Kidney epithelial cell (primary cell): ENCODE measurements around the gene KIFC1. TPM values are rescaled to one million over a fixed set of nuclear protein-coding genes. Genes with fewer than 3 reads are reported as not detected.
A peak's percentile ranks its signal among the peaks of the same experiment; 100 is the strongest.

Source experiments
- DNase-seq: peaks from one replicate; pipeline ENCODE4 v3.0.0-alpha.2; 2010; ENCODE audit warnings: low read depth
- H3K27me3 ChIP-seq: 2 replicates; pipeline ENCODE4 v1.6.0; 2011; ENCODE audit warnings: low read length; ENCODE audit not compliant: control insufficient read depth, insufficient read depth
- H3K36me3 ChIP-seq: 2 replicates; pipeline ENCODE4 v1.5.1; 2011; ENCODE audit warnings: low read length; ENCODE audit not compliant: control insufficient read depth, insufficient read depth
- H3K4me3 ChIP-seq: 2 replicates; pipeline ENCODE4 v1.5.1; 2011; ENCODE audit warnings: low read depth, mild to moderate bottlenecking, control low read depth, low read length
- total RNA-seq: library from RNA; depleted of rRNA; stranded (reverse); fragments of >200 nt; gene quantifications from 2 replicates; pipeline ENCODE4 v1.2.3, GENCODE V29; 2015
- TF ChIP-seq, protein P1 (sequence below): IDR thresholded peaks from 2 replicates; pipeline ENCODE4 v1.5.1; 2011; ENCODE audit warnings: mild to moderate bottlenecking, moderate library complexity, low read length, control low read depth, inconsistent platforms; ENCODE audit not compliant: insufficient read depth, poor library complexity, severe bottlenecking

KIFC1 gene
- total RNA-seq, 1 donor from 2014 or later: 8.4 TPM

DNA sequence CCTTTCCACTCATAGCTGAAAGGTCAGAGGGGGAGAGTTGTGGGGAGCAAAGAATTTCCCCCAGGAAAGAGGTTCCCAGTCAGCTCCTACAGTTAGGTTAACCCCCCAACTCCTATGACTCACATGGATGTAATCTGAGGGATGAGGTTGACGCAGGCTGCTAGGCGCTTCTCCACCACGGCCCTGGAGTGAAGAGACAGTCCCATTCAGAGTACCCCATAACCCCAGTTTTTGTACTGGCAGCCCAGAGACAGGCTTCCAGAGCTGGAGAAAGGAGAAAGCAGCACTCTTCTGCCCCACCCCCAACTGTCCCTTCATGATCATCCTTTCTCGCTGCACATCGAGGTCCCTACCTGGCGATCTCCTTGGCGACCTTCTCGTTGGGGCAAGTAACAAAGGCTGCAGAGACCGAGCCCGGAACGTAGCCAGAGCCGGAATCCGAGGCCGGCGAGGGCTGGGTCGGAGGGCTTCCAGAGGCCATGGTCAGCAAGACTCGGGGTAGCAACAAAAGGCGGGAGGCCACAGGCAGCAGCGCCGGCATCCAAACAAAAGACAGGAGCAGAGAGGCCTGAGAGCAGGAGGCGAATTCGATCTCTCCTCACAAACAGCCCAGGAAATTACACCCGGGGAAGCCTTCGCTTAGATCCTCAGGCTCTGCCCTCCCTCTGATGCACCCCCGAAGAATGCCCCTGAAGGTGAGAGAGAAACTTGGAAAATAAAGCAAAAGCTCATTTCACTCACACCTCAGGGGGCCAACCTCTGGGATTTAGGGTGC is 25.7 kb downstream of the KIFC1 start:
- Histone ChIP-seq H3K4me3 (peak overlapping the region; percentile 79), H3K36me3 (peaks cover 2% of the 10 kb centered on the region), H3K27me3 (no peaks in the 10 kb centered on the region)
- TF ChIP-seq, protein P1, sequence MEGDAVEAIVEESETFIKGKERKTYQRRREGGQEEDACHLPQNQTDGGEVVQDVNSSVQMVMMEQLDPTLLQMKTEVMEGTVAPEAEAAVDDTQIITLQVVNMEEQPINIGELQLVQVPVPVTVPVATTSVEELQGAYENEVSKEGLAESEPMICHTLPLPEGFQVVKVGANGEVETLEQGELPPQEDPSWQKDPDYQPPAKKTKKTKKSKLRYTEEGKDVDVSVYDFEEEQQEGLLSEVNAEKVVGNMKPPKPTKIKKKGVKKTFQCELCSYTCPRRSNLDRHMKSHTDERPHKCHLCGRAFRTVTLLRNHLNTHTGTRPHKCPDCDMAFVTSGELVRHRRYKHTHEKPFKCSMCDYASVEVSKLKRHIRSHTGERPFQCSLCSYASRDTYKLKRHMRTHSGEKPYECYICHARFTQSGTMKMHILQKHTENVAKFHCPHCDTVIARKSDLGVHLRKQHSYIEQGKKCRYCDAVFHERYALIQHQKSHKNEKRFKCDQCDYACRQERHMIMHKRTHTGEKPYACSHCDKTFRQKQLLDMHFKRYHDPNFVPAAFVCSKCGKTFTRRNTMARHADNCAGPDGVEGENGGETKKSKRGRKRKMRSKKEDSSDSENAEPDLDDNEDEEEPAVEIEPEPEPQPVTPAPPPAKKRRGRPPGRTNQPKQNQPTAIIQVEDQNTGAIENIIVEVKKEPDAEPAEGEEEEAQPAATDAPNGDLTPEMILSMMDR: no peak
- no peak for DNase-seq

DNA sequence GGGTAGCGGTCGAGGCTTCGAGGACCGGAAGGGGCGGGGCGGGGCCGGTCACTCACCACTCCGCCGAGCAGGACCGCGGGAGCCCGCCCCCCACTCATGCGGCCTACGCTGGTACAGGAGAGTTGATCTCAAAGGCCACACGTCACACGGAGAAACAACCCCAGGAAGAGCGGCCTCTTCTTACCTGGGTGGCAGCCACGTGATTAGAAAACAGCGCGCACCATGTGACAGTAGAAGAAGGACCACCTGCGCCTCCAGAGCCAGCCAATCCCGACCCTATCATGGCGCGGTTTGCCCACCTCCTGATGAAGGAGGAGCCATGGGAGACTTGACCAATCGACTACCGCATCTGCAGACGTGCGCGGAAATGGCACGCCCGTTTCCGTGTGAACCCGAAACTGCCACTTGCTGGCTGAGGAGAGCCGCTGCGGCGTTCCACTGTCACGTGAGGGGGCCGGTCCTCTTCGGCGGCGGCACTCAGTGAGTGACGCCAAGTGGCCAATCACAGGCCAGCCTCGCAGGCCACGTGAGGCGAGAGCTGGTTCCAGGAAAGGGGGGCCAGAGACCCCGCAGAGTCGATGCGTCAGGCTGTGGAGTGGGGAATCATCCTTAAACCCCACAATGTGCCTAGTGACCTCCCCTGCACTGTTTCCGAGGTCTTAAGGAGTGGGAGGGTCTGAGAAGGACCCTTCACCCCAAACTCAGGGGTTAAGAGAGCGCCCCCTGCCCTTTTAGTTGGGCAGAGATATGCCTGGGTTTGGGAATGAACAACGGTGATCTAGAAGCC is 26.5 kb downstream of the KIFC1 start, which contains the start of gene CUTA:
Gene CUTA (minus strand): TSS at position 205 of the 787 bp plus-strand sequence. CDS start 107 bp downstream, at position 98.
- TF ChIP-seq, protein P1: peak; percentile 40
- Histone ChIP-seq H3K27me3 (no peaks in the 10 kb centered on the region), H3K36me3 (peaks cover 2% of the 10 kb centered on the region), H3K4me3 (peak within 1 kb of the TSS; percentile 79)
- peak; percentile 100 for DNase-seq

DNA sequence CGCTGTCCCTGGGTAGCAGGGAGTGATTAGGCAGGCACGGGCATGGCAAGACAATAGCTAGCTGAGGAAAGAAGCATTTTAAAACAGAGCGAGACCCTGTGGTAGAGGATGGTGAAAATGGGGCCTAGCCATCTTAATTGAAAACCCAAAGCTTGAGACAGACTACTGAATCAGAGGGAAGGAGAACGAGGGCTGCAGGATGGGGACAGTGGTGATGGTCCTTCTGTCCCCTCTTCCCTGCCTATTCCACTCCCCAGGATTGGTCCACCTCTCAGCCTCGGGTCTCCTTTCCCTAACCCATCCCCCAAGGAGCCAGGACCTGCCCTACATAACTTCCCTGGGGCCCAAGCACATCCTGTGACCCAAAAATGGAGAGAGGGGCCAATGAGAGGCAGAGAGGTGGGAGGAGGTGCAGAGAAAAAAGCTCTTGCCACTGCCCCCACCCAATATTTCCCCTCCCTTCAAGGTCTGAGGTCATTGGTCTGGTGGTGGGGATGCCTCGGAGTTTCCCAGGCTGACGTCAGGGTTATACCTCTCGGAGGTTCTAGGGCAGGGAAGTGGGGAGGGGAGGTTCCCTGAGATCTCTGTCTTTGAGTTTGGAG is 27.2 kb downstream of the KIFC1 start:
- DNase-seq: no peak
- TF ChIP-seq, protein P1: no peak
- Histone ChIP-seq H3K4me3 (peak overlapping the region; percentile 25), H3K27me3 (no peaks in the 10 kb centered on the region), H3K36me3 (no peaks in the 10 kb centered on the region)

DNA sequence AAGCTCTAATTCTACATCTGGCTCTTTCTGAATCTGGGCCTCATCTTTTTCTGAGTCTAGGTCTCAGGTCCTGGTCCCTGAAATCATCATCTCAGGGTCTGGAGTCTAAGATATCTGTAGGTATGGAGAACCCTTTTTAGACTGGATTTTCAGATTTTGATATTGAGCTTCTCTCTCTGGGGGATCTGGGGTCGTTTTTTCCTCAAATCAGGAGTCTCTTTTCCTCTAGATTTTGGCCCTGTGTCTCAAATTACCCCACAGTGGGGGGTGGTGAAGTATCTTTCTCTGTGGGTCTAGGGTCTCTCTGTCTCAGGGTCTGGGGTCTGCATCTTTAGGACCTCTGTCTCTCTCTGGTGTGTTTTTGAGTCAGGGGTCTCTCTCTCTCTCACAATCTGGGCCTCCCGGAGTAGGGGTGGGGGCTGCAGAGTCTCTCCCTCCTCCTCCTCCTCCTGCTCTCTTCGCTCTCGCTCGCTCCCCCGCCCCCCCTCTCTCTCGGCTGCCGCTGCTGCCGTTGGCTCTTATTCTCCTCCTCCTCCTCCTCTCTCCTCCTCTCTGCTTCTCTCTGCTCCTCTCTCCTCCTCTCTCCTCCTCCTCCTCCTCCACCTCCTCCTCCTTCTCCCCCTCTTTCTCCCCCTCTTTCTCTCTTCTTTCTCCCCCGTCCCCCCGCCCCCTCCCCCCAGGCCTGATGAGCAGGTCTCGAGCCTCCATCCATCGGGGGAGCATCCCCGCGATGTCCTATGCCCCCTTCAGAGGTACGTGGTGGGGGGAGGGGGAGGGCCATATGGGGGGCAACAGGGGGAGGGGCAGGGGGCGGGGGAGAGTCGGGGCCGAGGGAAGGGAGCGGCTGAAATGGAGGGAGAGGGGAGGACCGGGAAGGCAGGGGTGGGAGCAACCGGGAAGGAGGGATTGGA is 28.2 kb downstream of the KIFC1 start, which contains the start of gene SYNGAP1:
Gene SYNGAP1 (plus strand): TSS at position 486 of the 911 bp plus-strand sequence. CDS start 200 bp downstream, at position 686.
- no peak for DNase-seq
- TF ChIP-seq, protein P1: no peak
- Histone ChIP-seq H3K4me3 (peak within 1 kb of the TSS; percentile 24), H3K27me3 (no peaks in the 10 kb centered on the region), H3K36me3 (no peaks in the 10 kb centered on the region)

DNA sequence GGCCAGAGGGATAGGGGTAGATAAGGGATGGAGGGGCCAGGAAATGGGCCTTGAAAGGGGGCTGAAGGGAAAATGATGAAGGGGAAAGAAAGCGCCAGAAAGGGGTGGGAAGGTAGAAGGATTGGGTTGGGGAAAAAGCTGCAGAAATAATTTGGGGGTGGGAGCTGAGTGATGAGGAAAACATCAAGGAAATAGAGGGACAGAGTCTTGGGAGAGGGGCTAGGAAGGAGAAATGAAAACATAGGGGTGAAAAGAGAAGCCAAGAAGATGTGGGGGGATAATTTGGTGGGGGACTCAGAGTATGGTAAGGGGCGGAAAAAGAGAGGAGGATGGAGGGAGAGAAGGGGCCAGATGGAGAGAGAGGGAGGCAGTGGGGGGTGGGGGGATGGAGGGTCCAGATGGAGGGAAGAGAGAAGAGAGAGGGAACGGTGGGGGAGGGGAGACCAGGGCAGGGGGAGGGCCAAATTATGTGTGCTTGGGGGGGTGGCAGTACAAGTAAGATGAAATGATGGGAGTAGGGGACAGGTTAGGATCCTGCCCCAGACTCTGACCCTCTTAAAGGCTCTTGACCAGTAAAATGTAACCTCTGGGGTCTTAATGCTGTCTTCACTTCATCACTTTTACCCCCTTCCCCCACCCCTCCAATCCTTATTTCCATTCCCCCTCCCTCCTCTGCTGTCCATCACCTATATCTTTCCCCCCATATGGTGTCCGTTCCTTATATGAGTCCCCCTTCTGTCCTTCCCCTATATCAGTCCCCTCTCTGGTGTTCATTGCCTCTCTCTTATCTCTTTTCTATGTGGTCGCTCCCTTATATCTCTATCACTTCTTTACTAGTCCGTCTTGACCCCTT is 29.1 kb downstream of the KIFC1 start:
- no peaks in the 10 kb centered on the region for H3K27me3 ChIP-seq
- TF ChIP-seq, protein P1: no peak
- no peak for DNase-seq
- peak overlapping the region; percentile 24 for H3K4me3 ChIP-seq
- H3K36me3 ChIP-seq: no peaks in the 10 kb centered on the region
